HG02852 (cell line): ENCODE data around the gene KRT74.
A peak's percentile ranks its signal among the peaks of the same experiment; 100 is the strongest.

Experiments used
- ATAC-seq: cut with Tn5 transposase; IDR thresholded peaks from one replicate; pipeline ENCODE4 v1.9.1; 2021; ENCODE audit warnings: mild to moderate bottlenecking, moderate library complexity; ENCODE audit not compliant: unreplicated experiment

Gene KRT74

DNA sequence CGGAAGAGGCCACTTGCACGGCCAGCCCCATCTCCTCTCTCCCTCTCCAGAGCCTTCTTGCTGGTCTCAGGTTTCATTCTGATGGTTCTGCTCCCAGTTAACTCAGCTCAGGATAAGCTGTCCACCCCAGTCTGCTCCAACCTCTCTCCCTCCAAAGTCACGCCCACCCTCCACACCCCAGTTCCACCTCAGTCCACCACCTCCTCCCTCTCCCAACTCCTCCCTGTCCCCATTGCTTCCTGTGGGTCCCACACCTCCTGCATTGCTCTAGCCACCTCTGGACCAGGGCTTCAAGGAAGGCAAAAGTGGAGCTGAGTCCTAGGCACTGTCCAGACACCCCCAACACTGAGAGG lies 33.8 kb downstream of the KRT74 start:
- no peak for ATAC-seq

DNA sequence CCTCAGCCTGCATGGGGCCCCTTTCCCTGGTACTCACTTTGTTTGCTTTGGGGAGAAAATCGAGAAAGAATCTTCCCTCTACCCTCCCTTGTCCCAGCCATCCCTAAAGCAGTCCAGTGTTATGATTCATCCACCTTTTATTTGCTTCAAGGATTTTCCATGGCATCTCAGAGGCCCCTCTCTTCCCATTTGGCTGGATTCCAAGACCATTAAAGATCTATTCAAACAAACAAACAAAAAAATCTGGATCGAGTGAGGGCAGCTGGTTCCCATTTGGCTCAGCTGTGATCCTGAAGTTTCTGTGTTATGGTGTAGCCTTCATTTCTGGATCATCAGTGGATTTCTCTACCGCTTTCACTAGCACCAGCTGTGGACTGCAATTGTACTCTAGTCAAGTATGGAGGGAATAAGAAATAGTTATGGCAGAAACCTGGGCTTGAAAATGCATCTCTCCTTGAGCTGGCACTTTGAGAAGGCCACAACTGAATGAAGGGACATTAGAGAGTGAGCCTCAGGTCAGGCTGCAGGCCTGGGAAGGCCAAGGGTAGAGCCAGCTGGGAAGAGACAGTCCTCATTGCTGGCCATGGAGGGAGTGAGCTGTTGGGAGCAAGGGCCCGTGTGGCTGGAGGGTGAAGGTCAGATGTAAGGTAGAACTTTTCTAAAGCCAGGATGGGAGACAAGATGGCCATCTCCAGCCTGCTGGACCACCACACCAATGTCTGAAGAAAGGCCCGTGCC lies 34.4 kb downstream of the KRT74 start:
- no peak for ATAC-seq

DNA sequence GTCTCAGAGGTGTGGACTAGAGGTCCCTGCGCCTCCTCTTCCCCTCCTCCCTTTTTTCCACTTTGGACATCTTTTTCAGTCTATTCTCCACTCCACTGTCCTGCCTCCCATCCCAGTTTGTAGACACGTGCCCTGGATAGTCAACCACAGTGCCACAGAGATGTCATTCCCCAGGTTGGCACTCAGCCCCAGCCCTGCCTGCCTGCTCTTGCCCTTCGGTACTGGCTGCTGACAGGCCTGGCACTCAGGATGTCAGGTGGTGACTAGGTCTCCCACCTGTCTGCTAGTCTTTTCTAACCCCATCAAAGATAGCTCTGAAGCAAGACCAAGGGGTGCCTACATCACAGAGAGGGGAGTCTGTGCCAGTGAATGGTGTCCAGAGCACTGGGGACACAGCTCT lies 36.5 kb downstream of the KRT74 start:
- no peak for ATAC-seq

DNA sequence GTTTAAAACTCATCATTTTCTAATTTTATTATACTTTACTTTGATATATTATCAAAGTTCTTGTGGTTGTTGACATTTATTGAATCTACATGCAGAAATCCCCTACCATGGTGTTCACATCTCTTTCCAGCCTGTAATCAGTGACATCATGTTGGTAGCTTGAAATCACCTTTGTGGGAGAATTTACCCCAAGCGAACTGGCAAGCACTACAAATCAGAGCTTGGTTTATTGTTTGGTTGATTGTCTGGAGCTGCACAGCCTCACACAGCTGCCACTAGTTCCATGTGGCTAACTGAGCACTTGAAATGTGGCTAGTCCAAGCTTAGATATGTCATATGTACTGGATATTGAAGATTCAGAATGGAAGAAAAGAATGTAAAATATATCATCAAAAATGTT lies 38.1 kb downstream of the KRT74 start:
- no peak for ATAC-seq

DNA sequence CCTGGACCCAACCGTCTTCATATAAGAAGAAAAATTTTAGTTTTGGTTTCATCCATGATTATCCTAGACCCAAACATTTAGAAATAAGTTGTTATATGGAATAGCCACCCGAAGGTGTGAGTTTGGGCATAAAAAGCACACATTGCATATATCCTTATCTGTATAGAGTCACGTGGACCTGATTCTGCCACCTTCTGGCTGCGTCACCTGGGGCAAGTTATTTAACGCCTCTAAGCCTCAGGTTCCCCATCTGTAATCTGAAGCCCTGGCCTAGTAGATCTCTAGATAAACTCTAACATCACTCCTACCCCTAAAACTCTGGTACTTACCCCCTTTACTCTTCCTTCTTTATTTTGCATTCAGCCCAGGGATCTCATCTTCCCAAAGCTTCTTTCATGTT lies 39.2 kb downstream of the KRT74 start:
- ATAC-seq, result no peak

DNA sequence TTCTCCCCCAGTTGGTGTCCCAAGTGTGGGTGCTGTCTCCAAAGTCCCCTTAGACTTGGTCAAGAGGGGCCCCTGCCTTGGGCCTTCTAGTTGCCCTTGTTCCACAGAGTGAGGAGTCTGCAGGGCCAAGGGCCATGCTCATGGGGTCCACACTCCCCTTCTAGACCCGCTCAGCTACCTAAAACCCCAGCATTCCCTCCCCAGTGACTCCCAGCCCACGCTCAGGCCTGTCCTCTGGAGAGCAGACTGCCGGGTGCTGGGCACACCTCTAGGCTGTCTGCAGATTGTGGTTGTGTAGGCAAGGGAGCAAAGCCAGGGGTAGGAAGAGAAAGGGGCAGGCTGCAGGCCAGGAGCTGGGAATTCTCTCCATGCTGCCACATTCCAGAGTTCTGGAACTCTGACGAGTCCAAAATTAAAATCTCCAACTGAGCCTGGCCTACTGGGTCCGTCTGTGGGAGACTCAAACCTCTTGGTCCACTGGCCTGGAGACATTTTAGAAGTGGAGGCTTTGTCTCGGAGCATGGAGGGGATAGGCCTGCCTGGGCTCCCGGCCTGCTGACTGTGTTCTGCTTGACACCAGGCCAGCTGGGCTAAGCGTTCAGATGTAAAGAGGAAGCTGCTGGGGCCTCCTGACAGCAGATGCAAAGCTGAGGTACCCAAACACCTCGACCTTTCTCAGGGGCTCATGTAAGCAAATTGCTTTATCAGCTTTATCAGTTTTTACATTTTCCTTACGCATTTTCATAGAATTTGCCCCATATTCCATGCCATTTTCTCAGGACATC lies 39.8 kb downstream of the KRT74 start:
- no peak for ATAC-seq

DNA sequence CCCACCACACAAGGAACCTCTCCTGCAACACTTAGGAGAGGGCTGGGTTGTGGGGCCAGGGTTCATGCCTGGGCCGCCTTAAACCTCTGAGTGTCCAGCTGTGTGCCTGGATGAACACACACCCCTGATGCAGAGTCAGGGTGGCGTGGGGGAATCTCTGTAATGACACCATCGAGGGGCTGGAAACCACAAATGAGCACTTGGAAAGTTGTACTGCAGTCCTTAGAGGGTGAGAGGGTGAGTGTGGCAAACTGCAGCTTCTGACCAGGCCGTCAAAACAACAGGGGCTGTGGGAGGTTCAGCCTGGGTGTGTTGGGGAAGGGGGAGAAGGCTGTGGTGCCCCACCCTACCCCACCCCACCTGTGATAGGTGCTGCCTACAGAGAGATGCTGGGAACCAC lies 41.0 kb downstream of the KRT74 start:
- ATAC-seq, result no peak

DNA sequence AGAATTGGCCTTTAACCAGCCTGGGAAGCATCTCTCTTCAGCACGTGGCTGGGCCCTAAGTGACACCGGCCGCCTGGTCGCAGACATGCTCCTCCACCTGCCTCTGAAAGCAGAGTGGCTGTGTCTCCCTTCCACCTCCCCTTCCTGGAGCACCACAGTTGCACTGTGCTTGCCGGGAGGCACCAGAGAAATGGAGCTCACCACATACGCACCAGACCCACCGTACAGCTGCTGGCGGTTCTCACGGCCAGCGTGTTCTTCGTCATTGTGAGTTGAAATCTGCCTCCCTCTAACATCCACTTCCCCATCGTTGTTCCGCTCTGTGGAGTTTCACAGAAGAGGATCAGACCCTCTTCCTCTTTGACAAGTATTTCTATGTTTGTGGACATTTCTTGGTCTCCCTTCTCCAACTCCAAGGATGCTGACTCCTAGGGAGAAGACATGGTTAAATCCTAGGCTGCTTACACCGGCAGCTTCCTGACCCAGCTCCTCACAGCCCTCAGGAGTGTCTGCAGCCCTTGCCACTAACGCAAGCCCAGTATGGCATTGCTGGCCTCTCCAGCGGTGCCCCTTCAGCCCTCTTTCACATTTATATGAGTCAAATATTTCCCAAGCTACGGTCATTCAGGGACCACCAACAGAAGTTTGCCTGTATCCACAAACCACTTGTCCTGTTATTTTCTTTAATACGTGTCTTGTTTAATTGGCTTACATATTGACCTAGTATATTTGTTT lies 41.9 kb downstream of the KRT74 start:
- no peak for ATAC-seq

DNA sequence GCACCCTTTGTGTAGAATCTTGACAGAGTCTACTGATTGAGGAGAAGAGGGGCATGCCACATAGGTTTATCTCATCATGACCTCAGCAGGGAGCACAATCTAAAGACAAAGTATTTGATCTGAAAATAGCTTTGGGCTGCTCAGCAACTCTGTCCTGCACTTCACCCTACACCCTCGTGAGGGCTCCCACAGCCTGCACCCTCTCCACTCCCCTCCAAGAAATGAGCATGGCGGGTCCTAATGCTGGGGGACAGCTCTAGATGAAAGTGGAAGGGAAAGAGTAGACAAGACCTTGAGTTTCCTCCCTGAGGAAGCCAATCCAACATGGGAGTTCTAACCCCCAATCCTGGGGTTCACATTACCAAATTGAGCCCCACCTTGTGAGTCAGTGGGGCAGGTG lies 42.7 kb downstream of the KRT74 start:
- no peak for ATAC-seq

DNA sequence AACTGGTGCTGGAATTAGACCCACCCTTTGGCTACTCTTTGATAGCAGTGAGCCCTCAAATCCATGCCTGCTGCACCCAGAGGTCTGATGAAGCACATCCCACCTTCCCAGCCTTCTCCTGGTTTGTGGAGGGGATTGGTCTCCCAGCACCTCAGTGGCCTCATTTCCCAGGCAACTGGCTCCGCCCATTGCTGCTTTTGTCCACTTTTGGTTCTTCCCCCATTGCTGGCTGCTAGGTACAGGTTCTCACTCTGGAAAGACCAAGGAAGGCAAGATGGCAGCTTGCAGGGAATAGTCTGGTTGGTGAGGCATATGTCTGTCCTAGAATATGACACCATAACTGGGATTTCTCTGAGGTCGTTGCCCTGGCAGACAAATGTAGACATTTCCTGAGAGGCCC lies 43.3 kb downstream of the KRT74 start:
- ATAC-seq, result no peak

DNA sequence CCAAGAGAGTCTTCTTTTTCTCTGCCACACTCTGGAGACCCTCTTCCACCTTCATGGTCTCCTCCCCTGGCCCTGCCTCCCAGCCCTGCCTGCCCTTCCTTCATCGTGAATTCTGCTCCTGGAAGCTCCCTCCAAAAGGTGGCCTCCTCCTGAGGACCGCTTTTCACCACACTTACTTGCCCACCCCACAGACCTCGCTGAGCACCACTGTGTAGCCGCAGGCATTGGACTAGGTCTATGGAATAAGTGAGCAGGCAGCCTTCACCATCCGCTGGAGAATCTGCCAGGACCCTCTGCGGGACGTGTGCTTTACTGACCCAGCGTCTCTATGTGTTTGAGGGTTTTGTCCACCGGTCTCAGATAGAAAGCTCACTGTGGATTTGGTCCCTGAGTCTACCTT lies 43.8 kb downstream of the KRT74 start:
- ATAC-seq, result no peak

DNA sequence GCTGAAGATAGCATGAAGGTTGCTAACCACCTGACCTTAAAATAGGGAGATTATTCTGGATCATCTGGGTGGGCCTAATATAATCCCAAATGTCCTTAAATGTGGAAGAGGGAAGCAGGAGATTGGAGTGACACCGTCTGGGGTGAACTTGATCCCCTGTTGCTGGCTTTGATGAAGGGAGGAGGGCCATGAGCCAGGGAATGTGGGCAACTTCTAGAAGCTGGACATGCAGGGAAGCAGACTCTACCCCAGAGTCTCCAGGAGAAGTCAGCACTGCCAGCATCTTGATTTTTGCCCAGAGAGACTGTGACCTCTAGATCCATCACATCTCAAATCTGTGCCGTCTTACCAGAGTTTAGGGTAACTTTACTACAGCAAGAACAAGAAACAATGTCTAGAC lies 44.2 kb downstream of the KRT74 start:
- no peak for ATAC-seq

DNA sequence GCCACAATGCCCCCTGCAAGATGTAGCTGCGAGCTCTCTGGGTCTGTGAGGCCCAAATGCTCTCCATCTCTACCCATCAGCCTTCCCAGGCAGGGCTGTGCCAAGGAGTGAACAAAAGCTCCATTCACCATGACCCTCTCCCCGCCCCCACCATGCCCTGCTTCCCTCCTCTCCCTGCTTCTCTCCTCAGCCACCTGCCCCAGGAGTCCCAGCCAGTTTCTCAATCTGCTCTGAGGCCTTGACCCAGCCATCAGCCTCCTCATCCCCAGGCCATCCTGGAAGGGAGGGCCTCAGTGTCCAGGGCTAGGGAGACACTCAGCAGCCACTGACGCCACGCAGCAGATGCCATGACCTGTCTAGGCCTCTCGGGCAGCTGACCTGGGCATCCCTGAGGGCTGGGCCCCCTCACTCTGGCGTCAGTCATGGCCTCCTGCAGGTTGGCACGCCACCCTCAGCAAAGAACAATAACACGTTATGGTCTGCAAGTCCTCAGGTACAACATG lies 45.0 kb downstream of the KRT74 start:
- no peak for ATAC-seq

DNA sequence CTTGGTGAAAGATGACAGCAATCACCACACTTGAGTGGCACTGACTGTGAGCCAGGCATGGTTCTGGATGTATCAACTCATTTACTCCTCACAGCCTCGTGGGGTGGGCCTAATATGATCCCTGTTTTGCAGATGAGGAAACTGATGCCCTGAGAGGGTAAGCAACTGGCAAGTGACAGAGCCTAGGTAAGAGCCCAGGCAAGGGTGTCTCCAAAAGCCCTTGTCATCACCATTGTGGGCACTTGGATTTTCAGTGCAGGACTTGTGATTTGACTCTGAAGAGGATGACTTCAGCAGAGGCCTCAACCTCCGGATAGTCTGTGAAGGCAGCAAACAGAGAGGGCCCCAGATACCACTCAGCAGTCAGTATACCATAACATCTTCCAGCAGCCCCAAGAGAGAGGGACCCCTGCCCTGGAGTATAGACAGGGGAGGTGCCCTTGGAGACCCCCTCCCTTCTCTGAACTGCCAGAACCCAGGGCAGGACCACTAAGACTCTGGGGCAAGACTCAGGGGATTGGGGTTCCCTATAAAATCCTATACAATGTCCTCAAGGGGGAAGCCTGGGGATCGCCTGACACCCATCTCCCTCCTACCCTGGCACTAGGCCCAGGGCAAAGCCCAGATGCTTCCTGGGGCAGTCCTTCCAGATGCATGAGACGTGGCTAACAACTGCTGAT lies 46.4 kb downstream of the KRT74 start:
- no peak for ATAC-seq

DNA sequence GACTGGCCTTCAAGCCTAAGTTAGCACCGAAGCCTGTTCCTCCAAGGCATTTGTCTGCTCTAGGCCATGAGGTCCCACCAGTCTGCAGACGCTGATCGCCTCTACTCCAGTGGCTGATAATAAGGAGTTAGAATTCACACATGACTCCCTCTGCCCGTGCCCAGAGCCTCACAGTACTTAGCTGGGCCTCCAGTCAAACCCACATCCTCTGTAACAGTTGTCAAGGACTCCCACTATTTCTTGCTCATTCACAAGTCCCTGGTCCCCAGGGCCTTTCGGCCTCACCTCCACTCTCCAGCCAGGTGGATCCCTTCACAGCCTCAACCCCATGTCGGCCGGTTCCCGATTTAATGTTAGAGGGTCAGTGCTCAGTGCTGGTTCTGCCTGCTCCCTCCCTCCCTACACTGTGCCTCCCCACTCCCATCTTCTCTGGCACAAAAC lies 47.1 kb downstream of the KRT74 start:
- ATAC-seq, result no peak

DNA sequence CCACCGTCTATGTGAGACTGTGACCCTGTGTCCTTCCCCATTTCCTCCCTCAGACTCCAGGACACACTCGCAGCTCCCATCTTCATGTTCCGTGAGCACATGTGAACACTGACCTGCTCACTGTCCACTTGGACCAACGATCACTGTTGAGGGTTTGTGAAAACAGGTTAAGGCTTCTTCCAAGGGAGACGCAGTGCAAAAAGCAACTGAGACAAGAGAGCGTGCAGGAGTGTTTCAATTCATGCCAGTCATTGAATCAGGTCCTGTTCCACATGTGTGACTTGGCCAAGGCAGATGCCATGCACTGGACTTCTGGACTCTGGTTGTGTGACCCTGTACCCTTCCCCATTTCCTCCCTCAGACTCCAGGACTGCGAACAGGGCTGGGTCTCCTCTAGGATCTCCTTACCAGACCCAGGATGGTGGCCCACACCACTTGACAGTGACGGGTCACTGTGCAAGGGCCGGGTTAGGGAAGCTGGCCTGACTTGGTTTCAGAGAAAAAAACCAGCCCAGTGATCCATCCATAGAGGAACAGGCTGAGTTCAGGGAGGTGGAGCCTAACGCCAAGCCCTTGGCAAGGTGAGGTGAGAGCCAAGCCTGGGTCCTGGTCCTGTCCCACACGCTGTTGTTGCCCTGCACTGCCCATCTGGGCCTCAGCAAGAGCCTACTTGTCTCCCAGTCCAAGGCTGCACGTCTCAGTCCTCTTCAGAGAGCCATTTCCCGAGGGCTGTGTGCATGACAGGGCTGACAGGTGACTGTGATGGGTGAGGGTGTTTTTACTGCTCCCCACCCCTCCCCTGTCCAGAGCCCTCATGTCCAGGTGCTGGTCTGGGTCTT lies 47.8 kb downstream of the KRT74 start:
- ATAC-seq, result no peak

DNA sequence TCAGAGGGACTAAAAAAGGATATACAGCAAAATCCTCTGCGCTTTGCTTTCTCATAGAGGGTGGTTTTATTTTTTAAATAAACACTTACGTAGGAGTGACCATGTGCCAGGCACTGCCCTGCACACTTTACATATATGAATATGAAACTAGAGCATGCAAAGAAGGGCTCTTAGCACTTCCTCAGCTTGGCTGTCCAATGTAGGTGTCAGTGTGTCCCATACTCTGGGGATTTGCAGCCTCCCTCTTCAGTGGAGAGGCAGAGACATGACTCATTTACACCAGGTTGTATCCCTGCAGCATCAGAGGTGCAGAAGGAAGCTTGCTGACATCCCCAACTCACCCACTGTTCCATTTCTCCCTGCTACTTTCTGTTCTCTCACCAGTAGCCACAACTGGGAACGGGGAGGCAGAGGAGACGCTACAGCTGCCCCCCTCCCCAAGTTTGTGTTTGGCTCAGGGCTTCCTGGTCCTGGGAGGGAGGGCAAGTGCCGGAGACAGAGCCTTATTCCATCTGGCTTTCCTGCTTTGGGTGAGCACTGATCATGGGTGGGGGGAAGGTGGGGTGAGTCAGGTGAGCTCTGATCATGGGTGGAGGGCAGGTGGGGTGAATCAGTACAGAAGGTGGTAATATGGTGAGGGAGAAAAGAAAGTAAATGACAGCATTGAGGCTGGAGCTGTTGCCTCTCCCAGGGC lies 48.6 kb downstream of the KRT74 start:
- ATAC-seq, result peak; percentile 52

DNA sequence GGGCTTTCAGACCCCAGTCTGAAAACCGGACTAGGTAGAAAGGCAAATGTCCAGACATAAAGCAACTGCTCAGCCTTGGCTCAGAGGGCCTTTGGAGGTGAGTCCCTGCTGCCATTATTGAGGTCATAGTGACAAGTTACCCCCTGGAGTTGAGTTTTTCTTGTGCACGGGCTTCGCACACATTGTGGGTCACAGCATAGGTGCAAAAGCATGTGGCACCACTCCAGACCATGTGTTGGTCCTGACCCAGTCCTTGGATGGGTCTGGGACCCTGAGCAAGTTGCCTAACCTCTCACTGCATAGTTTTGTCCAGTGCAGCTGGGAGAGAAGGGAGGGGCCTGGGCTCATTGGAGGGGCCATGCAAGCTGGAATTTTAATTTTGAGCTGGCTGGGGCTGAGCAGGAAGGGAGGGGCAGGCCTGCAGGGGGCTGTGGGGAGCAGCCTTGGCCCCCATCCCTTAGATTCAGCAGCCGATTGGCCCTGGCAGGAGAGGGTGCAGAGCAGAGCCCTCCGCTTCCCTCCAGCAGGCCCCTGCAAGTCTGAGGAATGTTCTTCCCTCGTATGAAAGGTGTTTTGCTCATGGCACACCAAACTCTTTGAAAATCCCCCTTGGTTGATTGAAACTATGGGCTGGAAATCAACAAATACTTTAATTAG lies 49.3 kb downstream of the KRT74 start:
- no peak for ATAC-seq

DNA sequence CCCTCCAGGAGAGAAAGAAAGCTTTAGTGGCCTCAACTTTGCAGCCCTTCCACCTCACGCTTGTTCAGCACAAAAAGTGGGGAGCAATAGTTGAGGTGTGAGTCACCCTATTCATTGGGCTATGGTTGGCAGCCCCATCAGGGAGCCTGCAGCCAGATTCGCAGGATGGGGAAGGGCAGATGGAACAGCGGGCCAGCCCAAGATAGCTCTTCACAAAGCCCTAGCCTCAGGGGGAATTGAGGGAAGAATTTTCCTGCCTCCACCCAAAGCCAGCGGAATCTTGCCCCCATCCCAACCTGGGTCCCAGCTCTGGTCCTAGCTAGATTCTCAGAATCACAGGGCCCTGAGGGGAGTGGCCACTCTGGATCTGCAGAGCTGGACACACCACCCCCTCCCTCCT lies 49.8 kb downstream of the KRT74 start:
- no peak for ATAC-seq
